Neural progenitor cell (in vitro differentiated cells): ENCODE measurements around the gene WDTC1. TPM values are rescaled to one million over a fixed set of nuclear protein-coding genes. Genes with fewer than 3 reads are reported as not detected.
A peak's percentile ranks its signal among the peaks of the same experiment; 100 is the strongest.

Experiments used
- DNase-seq: peaks from one replicate; pipeline ENCODE4 v3.0.0-alpha.2; 2016; ENCODE audit warnings: low spot score
- H2AFZ ChIP-seq: fragments of 200-600 bp; sonication (generic); replicated peaks from 2 replicates; pipeline ENCODE4 v1.6.1; 2016; ENCODE audit warnings: antibody characterized with exemption
- H3F3A ChIP-seq: fragments of 200-600 bp; sonication (generic); 2 replicates; pipeline ENCODE4 v1.6.1; 2016; ENCODE audit warnings: antibody characterized with exemption, low read depth
- H3K27ac ChIP-seq: fragments of 200-600 bp; sonication (generic); 2 replicates; pipeline ENCODE4 v1.5.1; 2016; ENCODE audit warnings: mild to moderate bottlenecking
- H3K27me3 ChIP-seq: fragments of 200-600 bp; sonication (generic); 2 replicates; pipeline ENCODE4 v1.6.1; 2016; ENCODE audit warnings: mild to moderate bottlenecking, moderate library complexity
- H3K36me3 ChIP-seq: fragments of 200-600 bp; sonication (generic); 2 replicates; pipeline ENCODE4 v1.5.1; 2016
- H3K4me1 ChIP-seq: fragments of 200-600 bp; sonication (generic); 2 replicates; pipeline ENCODE4 v1.6.1; 2016; ENCODE audit warnings: mixed run types
- H3K4me2 ChIP-seq: fragments of 200-600 bp; sonication (generic); 2 replicates; pipeline ENCODE4 v1.6.1; 2016
- H3K4me3 ChIP-seq: fragments of 200-600 bp; sonication (generic); 2 replicates; pipeline ENCODE4 v1.5.1; 2016
- H3K79me2 ChIP-seq: fragments of 200-600 bp; sonication (generic); 2 replicates; pipeline ENCODE4 v1.6.1; 2016; ENCODE audit warnings: low read depth
- H3K9ac ChIP-seq: fragments of 200-600 bp; sonication (generic); 2 replicates; pipeline ENCODE4 v1.6.1; 2016
- H3K9me3 ChIP-seq: fragments of 200-600 bp; sonication (generic); 2 replicates; pipeline ENCODE4 v1.5.1; 2016; ENCODE audit warnings: low read depth
- H4K20me1 ChIP-seq: fragments of 200-600 bp; sonication (generic); 2 replicates; pipeline ENCODE4 v1.6.1; 2016; ENCODE audit warnings: low read depth
- H3K27ac Mint-ChIP-seq: 3 replicates; pipeline ENCODE4 v1.8.0; 2021; ENCODE audit warnings: mixed read lengths
- H3K27me3 Mint-ChIP-seq: 2 replicates; pipeline ENCODE4 v1.8.0; 2022; ENCODE audit warnings: low read depth, mild to moderate bottlenecking, inconsistent platforms, moderate library complexity, mixed read lengths; ENCODE audit not compliant: insufficient read depth
- H3K36me3 Mint-ChIP-seq: 3 replicates; pipeline ENCODE4 v1.8.0; 2021; ENCODE audit warnings: mixed read lengths
- H3K4me1 Mint-ChIP-seq: 3 replicates; pipeline ENCODE4 v1.8.0; 2021; ENCODE audit warnings: mixed read lengths
- H3K4me3 Mint-ChIP-seq: 3 replicates; pipeline ENCODE4 v1.8.0; 2021; ENCODE audit warnings: mild to moderate bottlenecking, moderate library complexity, mixed read lengths
- H3K9me3 Mint-ChIP-seq: 3 replicates; pipeline ENCODE4 v1.8.0; 2020; ENCODE audit warnings: mixed read lengths
- CTCF ChIP-seq: fragments of 200-600 bp; sonication (generic); IDR thresholded peaks from 2 replicates; pipeline ENCODE4 v1.5.1; 2017; ENCODE audit warnings: antibody characterized with exemption, mild to moderate bottlenecking
- EZH2 ChIP-seq: fragments of 200-600 bp; sonication (generic); IDR thresholded peaks from 2 replicates; pipeline ENCODE4 v1.6.1; 2017; ENCODE audit warnings: antibody characterized with exemption, mild to moderate bottlenecking, moderate library complexity
- EZH2phosphoT487 ChIP-seq: fragments of 200-600 bp; sonication (generic); IDR thresholded peaks from 2 replicates; pipeline ENCODE4 v1.6.1; 2017; ENCODE audit warnings: antibody characterized with exemption
- total RNA-seq: library from RNA; depleted of rRNA; stranded (reverse); fragments of >200 nt; gene quantifications from 2 replicates; pipeline ENCODE4 v1.2.3, GENCODE V29; 2015; ENCODE audit warnings: low replicate concordance

Gene WDTC1
- total RNA-seq, 1 donor from 2014 or later, result 17.8 TPM

- Histone ChIP-seq H4K20me1 (no peaks in the 10 kb centered on the region), H3K27me3 (no peaks in the 10 kb centered on the region), H3K9ac (no peak overlapping the region), H3K4me3 (no peak overlapping the region), H3K9me3 (no peaks in the 10 kb centered on the region), H2AFZ (no peak overlapping the region), H3F3A (no peaks in the 10 kb centered on the region), H3K4me2 (no peak overlapping the region), H3K36me3 (no peaks in the 10 kb centered on the region), H3K79me2 (no peaks in the 10 kb centered on the region), H3K4me1 (peaks cover 4% of the 10 kb centered on the region), H3K27ac (no peak overlapping the region)
- Mint-ChIP-seq H3K4me1 (peaks cover 10% of the 10 kb centered on the region), H3K27me3 (peaks cover 3% of the 10 kb centered on the region), H3K4me3 (no peak overlapping the region), H3K9me3 (peaks cover 11% of the 10 kb centered on the region), H3K36me3 (peaks cover 2% of the 10 kb centered on the region), H3K27ac (no peak overlapping the region)
- no peak for TF ChIP-seq CTCF
- no peak for TF ChIP-seq EZH2
- DNase-seq, result no peak
Measured at GRCh38 chr1:27225621-27226020, 8.8 kb upstream of the WDTC1 start.

GRCh38 chr1:27227765-27228164, 6.7 kb upstream of the WDTC1 start:
- Histone ChIP-seq H3F3A (no peaks in the 10 kb centered on the region), H3K79me2 (no peaks in the 10 kb centered on the region), H3K9ac (no peak overlapping the region), H3K36me3 (no peaks in the 10 kb centered on the region), H3K4me3 (no peak overlapping the region), H4K20me1 (no peaks in the 10 kb centered on the region), H3K27ac (no peak overlapping the region), H3K4me1 (no peaks in the 10 kb centered on the region), H3K27me3 (no peaks in the 10 kb centered on the region), H3K4me2 (no peak overlapping the region), H3K9me3 (no peaks in the 10 kb centered on the region), H2AFZ (no peak overlapping the region)
- Mint-ChIP-seq H3K4me3 (no peak overlapping the region), H3K9me3 (peaks cover 4% of the 10 kb centered on the region), H3K4me1 (no peaks in the 10 kb centered on the region), H3K36me3 (no peaks in the 10 kb centered on the region), H3K27me3 (peaks cover 3% of the 10 kb centered on the region), H3K27ac (no peak overlapping the region)
- no peak for DNase-seq
- TF ChIP-seq CTCF, result no peak
- no peak for TF ChIP-seq EZH2phosphoT487
- no peak for TF ChIP-seq EZH2

GRCh38 chr1:27233667-27234048, 774 bp upstream of the WDTC1 start:
- Mint-ChIP-seq H3K4me3 (peak overlapping the region; percentile 95), H3K27ac (peak overlapping the region; percentile 69), H3K36me3 (no peaks in the 10 kb centered on the region), H3K27me3 (peaks cover 7% of the 10 kb centered on the region), H3K4me1 (peaks cover 25% of the 10 kb centered on the region), H3K9me3 (no peaks in the 10 kb centered on the region)
- Histone ChIP-seq H3K36me3 (no peaks in the 10 kb centered on the region), H3K9ac (no peak overlapping the region), H4K20me1 (peaks cover 16% of the 10 kb centered on the region), H3K4me3 (peak overlapping the region; percentile 77), H3K4me1 (peaks cover 12% of the 10 kb centered on the region), H3K4me2 (peak overlapping the region; percentile 77), H3K27me3 (peaks cover 4% of the 10 kb centered on the region), H2AFZ (peak overlapping the region; percentile 97), H3K79me2 (peaks cover 19% of the 10 kb centered on the region), H3K9me3 (no peaks in the 10 kb centered on the region), H3F3A (peaks cover 22% of the 10 kb centered on the region), H3K27ac (no peak overlapping the region)
- TF ChIP-seq EZH2phosphoT487 (no peak), EZH2 (no peak), CTCF (no peak)
- DNase-seq, result no peak
